ENCODE results near the gene ESPN.

ESPN gene

DNA sequence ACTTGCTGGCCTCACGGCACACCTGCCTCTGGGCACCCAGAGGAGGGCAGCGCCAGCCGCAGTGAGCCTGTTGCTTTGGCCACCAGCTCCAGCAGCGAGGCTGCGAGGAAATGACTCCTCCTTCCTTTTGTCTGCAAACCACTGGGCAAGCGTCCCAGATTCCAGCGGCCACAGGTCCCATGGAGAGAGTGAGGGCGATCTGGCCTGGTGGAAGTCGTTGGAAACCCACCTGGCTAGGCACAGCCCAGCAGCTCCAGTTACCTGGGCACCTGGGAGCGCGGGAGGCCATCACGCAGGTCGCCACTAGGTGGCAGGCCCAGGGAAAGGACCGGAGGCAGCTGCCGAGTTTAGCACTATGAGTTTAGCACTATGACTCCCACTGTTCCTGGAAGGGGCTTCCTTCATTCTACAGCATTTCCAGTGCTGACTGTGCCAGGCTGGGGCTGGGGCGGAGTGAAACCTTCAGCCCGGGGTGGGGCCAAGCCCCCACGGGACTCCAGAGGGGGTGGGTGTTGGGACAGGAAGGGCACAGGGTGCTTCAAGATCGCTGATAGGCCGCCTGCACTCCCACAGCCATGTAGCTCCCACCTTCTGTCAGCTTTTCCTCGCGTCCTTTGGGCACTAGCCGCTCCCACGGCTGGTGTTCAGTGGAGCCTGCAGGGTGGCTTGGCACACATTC, 1.1 kb upstream of the ESPN start (continued):
- TF ChIP-seq ZSCAN30 (tag by site-specific recombination; IDR thresholded peaks at IDR 0.05) = no peak
- TF ChIP-seq ZNF112 (tag by site-specific recombination; IDR thresholded peaks at IDR 0.05) = no peak
- TF ChIP-seq, protein P1, sequence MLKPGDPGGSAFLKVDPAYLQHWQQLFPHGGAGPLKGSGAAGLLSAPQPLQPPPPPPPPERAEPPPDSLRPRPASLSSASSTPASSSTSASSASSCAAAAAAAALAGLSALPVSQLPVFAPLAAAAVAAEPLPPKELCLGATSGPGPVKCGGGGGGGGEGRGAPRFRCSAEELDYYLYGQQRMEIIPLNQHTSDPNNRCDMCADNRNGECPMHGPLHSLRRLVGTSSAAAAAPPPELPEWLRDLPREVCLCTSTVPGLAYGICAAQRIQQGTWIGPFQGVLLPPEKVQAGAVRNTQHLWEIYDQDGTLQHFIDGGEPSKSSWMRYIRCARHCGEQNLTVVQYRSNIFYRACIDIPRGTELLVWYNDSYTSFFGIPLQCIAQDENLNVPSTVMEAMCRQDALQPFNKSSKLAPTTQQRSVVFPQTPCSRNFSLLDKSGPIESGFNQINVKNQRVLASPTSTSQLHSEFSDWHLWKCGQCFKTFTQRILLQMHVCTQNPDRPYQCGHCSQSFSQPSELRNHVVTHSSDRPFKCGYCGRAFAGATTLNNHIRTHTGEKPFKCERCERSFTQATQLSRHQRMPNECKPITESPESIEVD (tag by site-specific recombination; IDR thresholded peaks at IDR 0.05) = no peak
- no peak for TF ChIP-seq PRDM1 (tag by site-specific recombination; IDR thresholded peaks at IDR 0.05)
- no peak for TF ChIP-seq ZNF510 (tag by site-specific recombination; IDR thresholded peaks at IDR 0.05; ENCODE audit: insufficient replicate concordance)
- no peak for TF ChIP-seq MZF1 (tag by site-specific recombination; IDR thresholded peaks at IDR 0.05; ENCODE audit: borderline replicate concordance)
- no peak for TF ChIP-seq ZNF24 (tag by site-specific recombination; IDR thresholded peaks at IDR 0.05)
- no peak for TF ChIP-seq ZNF571 (tag by site-specific recombination; IDR thresholded peaks at IDR 0.05)
- TF ChIP-seq, protein P2, sequence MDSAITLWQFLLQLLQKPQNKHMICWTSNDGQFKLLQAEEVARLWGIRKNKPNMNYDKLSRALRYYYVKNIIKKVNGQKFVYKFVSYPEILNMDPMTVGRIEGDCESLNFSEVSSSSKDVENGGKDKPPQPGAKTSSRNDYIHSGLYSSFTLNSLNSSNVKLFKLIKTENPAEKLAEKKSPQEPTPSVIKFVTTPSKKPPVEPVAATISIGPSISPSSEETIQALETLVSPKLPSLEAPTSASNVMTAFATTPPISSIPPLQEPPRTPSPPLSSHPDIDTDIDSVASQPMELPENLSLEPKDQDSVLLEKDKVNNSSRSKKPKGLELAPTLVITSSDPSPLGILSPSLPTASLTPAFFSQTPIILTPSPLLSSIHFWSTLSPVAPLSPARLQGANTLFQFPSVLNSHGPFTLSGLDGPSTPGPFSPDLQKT (IDR thresholded peaks at IDR 0.05; ENCODE audit: borderline replicate concordance, low read depth, low read length) = no peak
- TF ChIP-seq ZNF501 (tag by site-specific recombination; IDR thresholded peaks at IDR 0.05) = no peak
- TF ChIP-seq, protein P3, sequence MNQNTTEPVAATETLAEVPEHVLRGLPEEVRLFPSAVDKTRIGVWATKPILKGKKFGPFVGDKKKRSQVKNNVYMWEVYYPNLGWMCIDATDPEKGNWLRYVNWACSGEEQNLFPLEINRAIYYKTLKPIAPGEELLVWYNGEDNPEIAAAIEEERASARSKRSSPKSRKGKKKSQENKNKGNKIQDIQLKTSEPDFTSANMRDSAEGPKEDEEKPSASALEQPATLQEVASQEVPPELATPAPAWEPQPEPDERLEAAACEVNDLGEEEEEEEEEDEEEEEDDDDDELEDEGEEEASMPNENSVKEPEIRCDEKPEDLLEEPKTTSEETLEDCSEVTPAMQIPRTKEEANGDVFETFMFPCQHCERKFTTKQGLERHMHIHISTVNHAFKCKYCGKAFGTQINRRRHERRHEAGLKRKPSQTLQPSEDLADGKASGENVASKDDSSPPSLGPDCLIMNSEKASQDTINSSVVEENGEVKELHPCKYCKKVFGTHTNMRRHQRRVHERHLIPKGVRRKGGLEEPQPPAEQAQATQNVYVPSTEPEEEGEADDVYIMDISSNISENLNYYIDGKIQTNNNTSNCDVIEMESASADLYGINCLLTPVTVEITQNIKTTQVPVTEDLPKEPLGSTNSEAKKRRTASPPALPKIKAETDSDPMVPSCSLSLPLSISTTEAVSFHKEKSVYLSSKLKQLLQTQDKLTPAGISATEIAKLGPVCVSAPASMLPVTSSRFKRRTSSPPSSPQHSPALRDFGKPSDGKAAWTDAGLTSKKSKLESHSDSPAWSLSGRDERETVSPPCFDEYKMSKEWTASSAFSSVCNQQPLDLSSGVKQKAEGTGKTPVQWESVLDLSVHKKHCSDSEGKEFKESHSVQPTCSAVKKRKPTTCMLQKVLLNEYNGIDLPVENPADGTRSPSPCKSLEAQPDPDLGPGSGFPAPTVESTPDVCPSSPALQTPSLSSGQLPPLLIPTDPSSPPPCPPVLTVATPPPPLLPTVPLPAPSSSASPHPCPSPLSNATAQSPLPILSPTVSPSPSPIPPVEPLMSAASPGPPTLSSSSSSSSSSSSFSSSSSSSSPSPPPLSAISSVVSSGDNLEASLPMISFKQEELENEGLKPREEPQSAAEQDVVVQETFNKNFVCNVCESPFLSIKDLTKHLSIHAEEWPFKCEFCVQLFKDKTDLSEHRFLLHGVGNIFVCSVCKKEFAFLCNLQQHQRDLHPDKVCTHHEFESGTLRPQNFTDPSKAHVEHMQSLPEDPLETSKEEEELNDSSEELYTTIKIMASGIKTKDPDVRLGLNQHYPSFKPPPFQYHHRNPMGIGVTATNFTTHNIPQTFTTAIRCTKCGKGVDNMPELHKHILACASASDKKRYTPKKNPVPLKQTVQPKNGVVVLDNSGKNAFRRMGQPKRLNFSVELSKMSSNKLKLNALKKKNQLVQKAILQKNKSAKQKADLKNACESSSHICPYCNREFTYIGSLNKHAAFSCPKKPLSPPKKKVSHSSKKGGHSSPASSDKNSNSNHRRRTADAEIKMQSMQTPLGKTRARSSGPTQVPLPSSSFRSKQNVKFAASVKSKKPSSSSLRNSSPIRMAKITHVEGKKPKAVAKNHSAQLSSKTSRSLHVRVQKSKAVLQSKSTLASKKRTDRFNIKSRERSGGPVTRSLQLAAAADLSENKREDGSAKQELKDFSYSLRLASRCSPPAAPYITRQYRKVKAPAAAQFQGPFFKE (tag by site-specific recombination; IDR thresholded peaks at IDR 0.05; ENCODE audit: borderline replicate concordance) = no peak
- no peak for TF ChIP-seq ZNF416 (tag by site-specific recombination; IDR thresholded peaks at IDR 0.05)
- TF ChIP-seq, protein P4, sequence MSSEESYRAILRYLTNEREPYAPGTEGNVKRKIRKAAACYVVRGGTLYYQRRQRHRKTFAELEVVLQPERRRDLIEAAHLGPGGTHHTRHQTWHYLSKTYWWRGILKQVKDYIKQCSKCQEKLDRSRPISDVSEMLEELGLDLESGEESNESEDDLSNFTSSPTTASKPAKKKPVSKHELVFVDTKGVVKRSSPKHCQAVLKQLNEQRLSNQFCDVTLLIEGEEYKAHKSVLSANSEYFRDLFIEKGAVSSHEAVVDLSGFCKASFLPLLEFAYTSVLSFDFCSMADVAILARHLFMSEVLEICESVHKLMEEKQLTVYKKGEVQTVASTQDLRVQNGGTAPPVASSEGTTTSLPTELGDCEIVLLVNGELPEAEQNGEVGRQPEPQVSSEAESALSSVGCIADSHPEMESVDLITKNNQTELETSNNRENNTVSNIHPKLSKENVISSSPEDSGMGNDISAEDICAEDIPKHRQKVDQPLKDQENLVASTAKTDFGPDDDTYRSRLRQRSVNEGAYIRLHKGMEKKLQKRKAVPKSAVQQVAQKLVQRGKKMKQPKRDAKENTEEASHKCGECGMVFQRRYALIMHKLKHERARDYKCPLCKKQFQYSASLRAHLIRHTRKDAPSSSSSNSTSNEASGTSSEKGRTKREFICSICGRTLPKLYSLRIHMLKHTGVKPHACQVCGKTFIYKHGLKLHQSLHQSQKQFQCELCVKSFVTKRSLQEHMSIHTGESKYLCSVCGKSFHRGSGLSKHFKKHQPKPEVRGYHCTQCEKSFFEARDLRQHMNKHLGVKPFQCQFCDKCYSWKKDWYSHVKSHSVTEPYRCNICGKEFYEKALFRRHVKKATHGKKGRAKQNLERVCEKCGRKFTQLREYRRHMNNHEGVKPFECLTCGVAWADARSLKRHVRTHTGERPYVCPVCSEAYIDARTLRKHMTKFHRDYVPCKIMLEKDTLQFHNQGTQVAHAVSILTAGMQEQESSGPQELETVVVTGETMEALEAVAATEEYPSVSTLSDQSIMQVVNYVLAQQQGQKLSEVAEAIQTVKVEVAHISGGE (tag by site-specific recombination; conservative IDR thresholded peaks at IDR 0.05; ENCODE audit: low read depth) = no peak
- no peak for TF ChIP-seq ZNF624 (tag by site-specific recombination; IDR thresholded peaks at IDR 0.05)
- TF ChIP-seq ZNF626 (tag by site-specific recombination; IDR thresholded peaks at IDR 0.05) = no peak
- no peak for TF ChIP-seq KLF7 (tag by site-specific recombination; IDR thresholded peaks at IDR 0.05; ENCODE audit: borderline replicate concordance)
- no peak for TF ChIP-seq ZNF548 (tag by site-specific recombination; IDR thresholded peaks at IDR 0.05)
- TF ChIP-seq, protein P5, sequence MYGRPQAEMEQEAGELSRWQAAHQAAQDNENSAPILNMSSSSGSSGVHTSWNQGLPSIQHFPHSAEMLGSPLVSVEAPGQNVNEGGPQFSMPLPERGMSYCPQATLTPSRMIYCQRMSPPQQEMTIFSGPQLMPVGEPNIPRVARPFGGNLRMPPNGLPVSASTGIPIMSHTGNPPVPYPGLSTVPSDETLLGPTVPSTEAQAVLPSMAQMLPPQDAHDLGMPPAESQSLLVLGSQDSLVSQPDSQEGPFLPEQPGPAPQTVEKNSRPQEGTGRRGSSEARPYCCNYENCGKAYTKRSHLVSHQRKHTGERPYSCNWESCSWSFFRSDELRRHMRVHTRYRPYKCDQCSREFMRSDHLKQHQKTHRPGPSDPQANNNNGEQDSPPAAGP (tag by site-specific recombination; IDR thresholded peaks at IDR 0.05) = no peak; the same call in none of the 2 replicates
